NT2/D1 (cell line): ENCODE data around the gene GLTP.

Source experiments
- DNase-seq: peaks from one replicate; pipeline ENCODE4 v3.0.0-alpha.2; 2011; ENCODE audit warnings: low read depth, low spot score
- H3K27me3 ChIP-seq: 2 replicates; pipeline ENCODE4 v1.6.0; 2011; ENCODE audit warnings: mild to moderate bottlenecking; ENCODE audit not compliant: insufficient read length, insufficient read depth
- H3K36me3 ChIP-seq: 2 replicates; pipeline ENCODE4 v1.6.1; 2011; ENCODE audit warnings: mild to moderate bottlenecking, low read length, mixed read lengths; ENCODE audit not compliant: insufficient read depth, insufficient read length
- H3K4me1 ChIP-seq: 2 replicates; pipeline ENCODE4 v1.5.1; 2011; ENCODE audit not compliant: insufficient read depth, insufficient read length
- H3K4me3 ChIP-seq: 2 replicates; pipeline ENCODE4 v1.5.1; 2011; ENCODE audit warnings: low read depth; ENCODE audit not compliant: insufficient read length
- H3K9ac ChIP-seq: 2 replicates; pipeline ENCODE4 v1.6.0; 2011; ENCODE audit warnings: low read depth; ENCODE audit not compliant: insufficient read length
- H3K9me3 ChIP-seq: 2 replicates; pipeline ENCODE4 v1.5.1; 2011; ENCODE audit warnings: mild to moderate bottlenecking, low read length; ENCODE audit not compliant: insufficient read depth
- SUZ12 ChIP-seq: IDR thresholded peaks from 2 replicates; pipeline ENCODE4 v1.6.1; 2011; ENCODE audit not compliant: insufficient read length, insufficient read depth; ENCODE audit errors: extremely low read depth
- YY1 ChIP-seq: IDR thresholded peaks from 2 replicates; pipeline ENCODE4 v1.6.1; 2011; ENCODE audit not compliant: insufficient read length, insufficient read depth
- ZNF274 ChIP-seq: IDR thresholded peaks from 2 replicates; pipeline ENCODE4 v1.6.1; 2011; ENCODE audit warnings: mild to moderate bottlenecking, low read depth, low read length

Gene GLTP

GRCh38 chr12:109808876-109809646, 71.3 kb downstream of the GLTP start:
- no peaks in the 10 kb centered on the region for H3K9me3 ChIP-seq
- H3K9ac ChIP-seq = no peak overlapping the region
- DNase-seq = no peak
- H3K4me3 ChIP-seq = no peak overlapping the region
- H3K27me3 ChIP-seq = no peaks in the 10 kb centered on the region
- H3K4me1 ChIP-seq = peaks cover 8% of the 10 kb centered on the region
- no peak for TF ChIP-seq YY1
- H3K36me3 ChIP-seq = peaks cover 14% of the 10 kb centered on the region

DNA sequence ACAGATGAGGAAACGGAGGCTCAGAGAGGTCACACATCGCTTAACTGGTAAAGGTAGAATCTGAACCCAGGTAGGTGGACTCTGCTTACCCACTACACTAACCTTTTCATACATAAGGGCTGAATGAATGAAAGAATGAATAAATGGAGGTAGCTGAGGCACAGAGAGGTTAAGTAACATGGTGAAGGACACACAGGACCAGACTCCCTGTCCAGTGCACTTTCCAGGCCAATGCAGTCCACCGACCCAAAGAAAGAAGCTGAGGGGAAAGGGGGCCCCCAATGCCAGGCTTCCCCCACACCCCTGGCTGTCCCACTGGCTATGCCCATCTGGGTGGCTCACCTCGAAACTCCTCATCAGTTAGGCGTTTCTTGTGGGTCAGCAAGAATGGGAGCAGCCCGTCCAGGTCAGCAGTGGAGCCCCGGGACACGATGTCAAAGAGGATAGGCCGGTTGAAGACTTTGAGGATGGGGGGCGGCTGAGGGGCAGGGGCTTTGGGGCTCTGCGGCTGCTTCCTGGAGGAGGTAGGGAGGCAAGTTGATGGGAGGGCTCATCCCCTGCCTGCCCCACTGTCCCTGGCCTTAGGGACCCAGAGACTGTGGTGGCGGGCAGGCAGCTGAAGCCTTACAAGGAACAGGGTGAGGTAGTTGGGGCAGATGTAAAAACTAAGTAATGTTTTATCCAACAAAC, 72.2 kb downstream of the GLTP start:
- no peaks in the 10 kb centered on the region for H3K9me3 ChIP-seq
- H3K36me3 ChIP-seq = peaks cover 8% of the 10 kb centered on the region
- H3K4me1 ChIP-seq = peaks cover 8% of the 10 kb centered on the region
- no peak overlapping the region for H3K4me3 ChIP-seq
- no peak for DNase-seq
- H3K9ac ChIP-seq = no peak overlapping the region
- TF ChIP-seq YY1 = no peak
- no peak for TF ChIP-seq SUZ12
- H3K27me3 ChIP-seq = no peaks in the 10 kb centered on the region

GRCh38 chr12:109804820-109805761, 75.2 kb downstream of the GLTP start:
- Histone ChIP-seq H3K36me3 (peaks cover 18% of the 10 kb centered on the region), H3K4me1 (no peaks in the 10 kb centered on the region), H3K9ac (peak overlapping the region; percentile 28), H3K4me3 (no peak overlapping the region), H3K9me3 (no peaks in the 10 kb centered on the region), H3K27me3 (no peaks in the 10 kb centered on the region)
- TF ChIP-seq ZNF274 (no peak), SUZ12 (no peak), YY1 (no peak)
- no peak for DNase-seq

- H3K9me3 ChIP-seq = no peaks in the 10 kb centered on the region
- TF ChIP-seq ZNF274 (no peak), SUZ12 (no peak), YY1 (no peak)
- H3K9ac ChIP-seq = no peak overlapping the region
- DNase-seq = no peak
- no peaks in the 10 kb centered on the region for H3K4me1 ChIP-seq
- no peak overlapping the region for H3K4me3 ChIP-seq
- no peaks in the 10 kb centered on the region for H3K27me3 ChIP-seq
- peaks cover 21% of the 10 kb centered on the region for H3K36me3 ChIP-seq
Observed at GRCh38 chr12:109803678-109804077, 76.7 kb downstream of the GLTP start.

- no peaks in the 10 kb centered on the region for H3K4me1 ChIP-seq
- H3K9ac ChIP-seq = no peak overlapping the region
- peaks cover 25% of the 10 kb centered on the region for H3K36me3 ChIP-seq
- no peak for TF ChIP-seq YY1
- TF ChIP-seq SUZ12 = no peak
- TF ChIP-seq ZNF274 = no peak
- no peak for DNase-seq
- no peaks in the 10 kb centered on the region for H3K9me3 ChIP-seq
- H3K4me3 ChIP-seq = no peak overlapping the region
- no peaks in the 10 kb centered on the region for H3K27me3 ChIP-seq
Observed at GRCh38 chr12:109802828-109803227, 77.5 kb downstream of the GLTP start.
